Ramos (cell line): ENCODE data around the gene RIN3.

Source experiments
- in situ Hi-C: fragments of 300-500 bp; cut with MboI; formaldehyde crosslinking; loops from one replicate; pipeline ENCODE4 v1.14.3; 2022; ENCODE audit warnings: low sequenced_read_pairs; ENCODE audit not compliant: unreplicated experiment

The RIN3 gene

DNA sequence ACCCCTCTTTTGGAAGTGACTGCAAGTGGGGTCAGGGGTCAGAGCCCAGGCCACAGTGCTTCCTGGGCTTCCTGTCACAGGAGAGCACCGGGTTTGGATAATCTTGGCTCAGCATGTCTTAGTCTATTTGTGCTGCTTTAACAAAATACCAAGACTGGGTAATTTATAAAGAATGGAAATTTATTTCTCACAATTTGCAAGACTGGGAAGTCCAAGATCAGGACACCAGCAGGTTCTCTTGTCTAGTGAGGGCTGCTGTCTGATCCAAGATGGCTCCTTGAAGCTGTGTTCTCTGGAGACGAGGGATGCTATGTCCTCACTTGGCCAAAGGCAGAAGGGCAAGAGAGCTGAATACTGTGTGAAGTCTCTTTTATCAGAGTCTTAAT lies 74.1 kb downstream of the RIN3 start:
- in situ Hi-C loops = no loop called here

DNA sequence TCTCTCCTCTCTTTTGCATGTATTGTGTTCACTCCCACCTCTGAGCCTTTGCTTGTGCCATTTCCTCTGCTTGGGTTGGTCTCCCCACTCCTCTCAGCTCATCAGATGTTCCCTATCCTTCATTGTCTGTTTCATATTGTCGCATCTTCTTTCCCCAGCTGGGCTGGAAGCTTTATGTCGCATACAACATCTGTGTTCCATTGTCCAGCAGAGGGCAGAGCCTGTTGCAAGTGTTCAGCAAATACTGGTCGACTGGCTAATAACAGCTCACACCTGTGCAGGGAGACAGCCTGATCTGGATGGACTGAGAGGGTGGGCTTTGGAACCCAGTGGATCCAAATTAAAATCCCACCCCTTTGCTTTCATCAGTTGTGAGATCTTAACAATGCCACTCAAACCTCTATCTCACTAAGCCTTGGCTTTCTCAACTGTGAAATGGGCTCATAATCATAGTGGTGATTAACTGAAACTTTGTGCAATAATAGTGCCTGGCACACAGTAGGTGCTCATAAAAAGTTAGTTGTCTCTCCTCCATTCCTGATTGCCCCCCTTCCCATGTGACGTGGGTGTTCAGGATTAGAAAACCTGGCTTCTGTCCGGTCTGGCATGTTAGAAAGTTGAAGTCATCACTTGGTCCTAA lies 75.8 kb downstream of the RIN3 start:
- in situ Hi-C loops = no loop called here

DNA sequence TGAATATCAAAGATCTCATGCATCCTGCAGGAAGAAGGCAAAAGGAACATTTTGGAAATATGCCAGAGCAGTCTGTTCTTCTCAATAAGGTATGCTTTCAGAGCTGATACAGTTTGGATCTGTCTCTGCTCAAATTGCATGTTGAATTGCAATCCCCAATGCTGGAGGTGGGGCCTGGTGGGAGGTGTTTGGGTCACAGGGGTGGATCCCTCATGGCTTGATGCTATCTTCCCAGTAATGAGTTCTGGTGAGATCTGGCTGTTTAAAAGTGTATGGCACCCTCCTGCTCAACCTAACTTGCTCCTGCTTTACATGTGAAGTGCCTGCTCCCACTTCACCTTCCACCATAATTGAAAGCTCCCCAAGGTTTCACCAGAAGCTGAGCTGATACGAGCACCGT lies 76.6 kb downstream of the RIN3 start:
- in situ Hi-C loops = no loop called here

DNA sequence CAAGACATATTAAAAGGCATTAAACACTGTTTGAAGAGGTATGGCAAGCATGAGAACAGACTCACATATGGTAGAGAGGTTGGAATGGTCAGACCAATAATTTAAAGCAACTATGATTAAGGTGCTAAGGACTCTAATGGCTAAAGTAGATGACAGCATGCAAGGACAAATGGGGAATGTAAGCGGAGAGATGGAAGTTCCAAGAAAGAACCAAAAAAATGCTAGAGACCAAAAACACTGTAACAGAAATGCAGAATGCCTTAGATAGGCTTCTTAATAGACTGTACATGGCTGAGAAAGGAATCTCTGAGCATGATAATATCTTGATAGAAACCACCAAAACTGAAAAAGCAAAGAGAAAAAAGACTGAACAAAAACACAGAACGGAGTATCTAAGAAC lies 77.4 kb downstream of the RIN3 start:
- in situ Hi-C loops = no loop called here

DNA sequence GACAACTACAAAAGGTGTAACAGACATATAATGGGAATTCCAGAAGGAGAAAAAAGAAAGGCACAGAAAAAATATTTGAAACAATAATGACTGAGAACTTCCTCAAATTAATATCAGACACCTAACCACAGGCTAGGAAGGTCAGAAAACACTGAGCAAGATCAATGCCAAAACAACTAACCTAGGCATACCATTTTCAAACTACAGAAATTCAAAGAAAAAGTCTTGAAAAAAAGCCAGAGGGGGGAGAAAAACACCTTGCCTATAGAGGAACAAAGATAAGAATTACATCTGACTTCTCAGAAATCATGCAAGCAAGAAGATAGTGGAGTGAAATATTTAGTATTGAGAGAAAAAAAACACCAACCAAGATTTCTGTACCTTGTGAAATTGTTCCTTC lies 77.8 kb downstream of the RIN3 start:
- in situ Hi-C loops = no loop called here

DNA sequence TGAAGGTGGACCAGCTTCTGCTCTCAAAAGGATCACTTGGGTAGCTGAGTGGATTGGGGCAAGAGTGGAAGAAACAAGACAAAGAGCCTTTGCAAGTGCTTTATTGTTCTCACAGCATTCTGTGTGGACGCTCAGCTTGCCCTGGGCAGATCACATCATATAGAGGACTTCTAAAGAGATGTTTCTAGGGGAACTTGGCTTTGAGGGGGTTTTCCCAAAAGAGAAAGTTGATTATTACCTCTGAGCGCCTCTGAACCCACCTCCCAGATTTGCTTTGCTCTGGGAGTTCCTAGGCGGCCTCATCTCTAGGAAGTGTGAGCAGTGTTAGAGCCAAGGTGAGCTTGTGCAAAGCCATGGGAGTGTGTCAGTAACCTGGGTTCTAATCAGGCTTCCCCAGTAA lies 81.7 kb downstream of the RIN3 start:
- in situ Hi-C loops = no loop called here

DNA sequence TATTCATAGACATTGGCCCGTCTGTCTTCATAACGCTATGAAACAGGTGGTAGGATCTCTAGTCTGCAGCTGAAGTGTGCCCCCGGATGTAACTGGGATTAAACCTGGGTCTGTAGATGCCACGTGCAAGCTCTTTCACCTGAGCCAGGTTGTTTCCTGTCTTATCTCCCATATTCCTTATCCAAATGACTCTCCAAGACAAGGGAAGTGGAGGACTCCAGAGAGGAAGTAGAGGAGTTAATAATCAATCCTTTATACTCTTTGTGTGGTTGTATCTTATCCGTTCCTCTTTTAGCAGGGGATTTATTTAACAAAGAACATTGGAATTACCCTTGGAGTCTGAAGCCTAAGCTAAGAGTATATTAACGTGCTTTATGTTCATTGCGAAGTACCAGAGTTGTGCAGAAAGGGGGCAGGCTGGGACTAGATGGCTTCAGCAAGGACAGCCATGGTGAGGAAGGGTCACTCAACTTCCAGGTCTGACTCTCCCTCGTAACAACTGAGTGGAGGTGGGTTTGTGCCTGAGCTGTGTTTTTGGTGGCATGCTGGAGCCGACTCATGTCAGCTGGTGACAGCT lies 82.8 kb downstream of the RIN3 start:
- in situ Hi-C loops = no loop called here

DNA sequence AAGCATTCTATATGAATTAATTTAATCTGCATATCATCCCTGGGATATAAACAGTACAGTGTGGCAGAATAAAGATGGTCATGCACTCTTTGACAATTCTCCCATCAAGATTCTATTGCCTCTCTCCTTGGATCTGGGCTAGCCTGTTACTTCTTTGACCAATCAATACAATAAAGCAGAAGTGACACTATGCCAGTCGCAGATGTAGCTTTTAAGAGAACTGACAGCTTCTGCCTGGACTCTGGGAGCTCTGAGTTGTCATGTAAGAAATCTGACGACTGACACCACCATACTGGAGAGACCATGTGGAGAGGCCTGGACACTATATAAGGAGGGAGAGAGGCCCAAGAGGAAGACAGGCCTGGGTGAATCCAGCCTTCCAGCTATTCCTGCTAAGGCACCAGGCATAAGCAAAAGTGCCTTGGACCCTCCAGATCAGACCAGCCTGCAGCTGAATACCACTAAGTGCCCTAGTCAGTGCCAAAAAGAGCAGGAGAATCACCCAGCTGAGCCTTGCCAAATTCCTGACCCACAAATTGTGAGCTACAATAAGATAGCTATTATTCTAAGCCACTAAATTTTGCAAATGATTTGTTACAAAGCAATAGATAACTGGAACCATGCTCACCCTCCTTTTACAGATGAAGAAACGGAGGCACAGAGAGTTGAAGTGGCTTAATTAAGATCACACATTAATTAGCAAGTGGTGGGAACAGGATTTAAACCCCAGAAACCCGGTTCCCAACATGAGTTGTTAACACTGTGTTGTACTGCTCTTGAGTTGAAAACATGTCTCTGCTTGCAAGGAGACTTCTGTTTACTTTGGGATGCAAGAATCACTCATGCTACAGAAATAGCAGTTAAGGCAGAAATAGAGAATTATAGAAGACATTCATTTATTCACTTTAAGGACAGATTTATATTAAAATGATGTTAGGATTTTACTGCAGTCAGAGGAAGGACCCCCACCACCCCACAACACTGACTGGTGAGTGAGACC lies 84.6 kb downstream of the RIN3 start:
- in situ Hi-C loops = no loop called here

DNA sequence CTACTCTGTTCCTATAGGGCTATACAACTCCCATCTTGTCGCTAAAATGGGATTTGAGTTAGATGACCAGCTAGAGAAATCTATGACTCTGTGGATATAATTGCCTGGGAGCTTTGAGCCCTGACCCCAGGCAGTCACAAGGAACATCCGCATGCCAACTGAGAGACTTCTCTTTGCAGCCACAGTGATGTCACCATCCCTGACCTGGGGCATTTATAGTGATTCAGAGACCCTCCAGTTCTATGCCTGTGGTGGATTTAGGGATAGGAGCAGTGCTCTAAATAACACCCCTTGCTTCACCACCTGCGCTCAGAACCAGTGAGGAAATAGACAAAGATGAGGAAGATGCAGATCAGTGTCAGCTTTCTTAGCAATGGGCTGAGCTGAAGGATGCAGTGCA lies 86.2 kb downstream of the RIN3 start:
- in situ Hi-C loops = no loop called here

DNA sequence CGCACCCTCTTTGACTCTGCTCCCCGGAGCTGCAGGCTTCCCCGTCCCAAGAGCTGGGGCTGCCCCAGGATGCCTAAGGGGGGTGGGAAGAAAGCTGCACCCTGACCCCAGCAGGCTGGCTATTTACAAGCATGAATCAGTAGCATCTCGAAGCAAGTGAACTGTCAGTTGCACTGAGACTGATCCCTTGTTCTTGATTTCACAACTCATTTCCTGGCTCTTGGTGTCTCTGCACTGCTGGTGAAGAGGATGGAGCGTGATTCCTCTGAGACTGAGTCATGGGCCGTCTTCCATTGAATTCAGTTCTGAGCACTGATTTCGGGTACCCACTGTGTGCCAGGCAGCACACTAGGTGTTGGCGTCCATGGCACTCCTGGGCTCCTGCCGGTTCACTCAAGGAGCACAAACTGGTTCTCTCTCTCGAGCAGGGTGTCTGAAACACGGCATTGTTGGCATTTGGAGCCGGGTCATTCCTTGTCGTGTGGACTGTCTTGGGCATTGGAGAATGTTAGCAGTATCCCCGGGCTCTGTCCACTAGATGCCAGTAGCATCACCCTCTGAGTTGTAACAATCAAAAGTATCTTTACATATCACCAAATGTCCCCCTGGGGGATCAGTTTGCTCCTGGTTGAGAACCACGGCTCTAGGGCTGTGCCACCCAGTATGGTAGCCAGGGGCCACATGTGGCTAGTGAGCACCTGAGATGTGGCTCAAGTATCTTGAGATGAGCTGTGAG lies 86.9 kb downstream of the RIN3 start:
- in situ Hi-C loops = no loop called here

DNA sequence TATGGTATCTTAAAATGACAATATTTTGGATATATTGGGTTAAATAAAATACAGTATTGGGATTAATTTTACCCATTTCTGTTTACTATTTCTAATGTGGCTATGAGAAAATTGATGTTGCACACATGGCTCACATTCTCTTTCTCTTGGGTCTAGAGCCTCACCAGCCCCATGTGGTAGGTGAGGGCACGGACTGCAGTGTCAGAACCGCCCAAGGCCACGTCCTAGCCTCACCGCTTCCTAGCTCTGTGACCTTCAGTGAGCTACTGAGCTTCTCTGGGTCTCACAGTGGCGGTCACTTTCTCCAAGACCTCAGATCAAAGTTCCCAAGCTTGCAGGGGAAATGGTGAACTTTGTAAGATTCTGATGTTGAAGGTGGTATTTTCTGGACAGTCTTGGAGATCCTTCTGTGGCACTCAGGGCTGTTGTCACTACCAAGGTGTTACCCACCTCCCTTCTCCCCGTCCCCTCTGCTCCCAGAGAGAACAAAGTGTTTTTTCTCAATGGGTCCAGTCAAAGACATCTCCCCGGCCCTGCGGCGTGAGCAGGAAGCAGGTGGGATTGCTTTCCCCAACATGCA lies 87.6 kb downstream of the RIN3 start:
- in situ Hi-C loops = no loop called here

DNA sequence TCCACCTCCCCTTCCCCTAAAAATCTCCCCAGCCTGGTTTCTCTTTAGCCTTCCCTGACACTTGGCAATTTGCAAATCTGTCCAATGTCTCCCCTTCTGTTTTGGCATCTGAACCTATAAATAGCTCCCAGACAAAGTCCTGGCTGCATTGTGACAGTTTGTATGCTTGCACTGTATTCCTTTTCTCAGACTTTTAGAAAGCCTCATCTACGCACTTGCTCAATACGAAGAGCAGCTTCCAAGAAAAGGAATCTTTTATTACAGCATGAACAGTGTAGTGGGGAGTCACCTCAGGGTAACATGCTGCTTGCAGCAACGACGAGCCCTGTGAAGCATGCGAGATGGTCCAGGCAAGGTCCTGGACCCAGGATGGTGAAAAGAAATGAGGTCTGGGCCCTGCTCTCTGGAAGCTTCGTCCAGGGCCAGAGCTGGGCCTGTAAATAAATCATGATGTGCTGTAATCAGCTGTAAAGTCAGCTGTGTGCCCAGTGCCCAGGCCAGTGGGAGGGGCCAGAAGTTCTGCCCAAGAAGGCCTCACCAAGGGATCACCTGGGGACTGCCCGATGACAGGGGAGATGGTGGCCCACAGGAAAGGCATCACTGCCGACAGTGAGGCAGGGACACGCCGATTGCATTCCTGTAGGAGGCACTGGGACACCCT lies 88.3 kb downstream of the RIN3 start:
- in situ Hi-C loops = no loop called here

DNA sequence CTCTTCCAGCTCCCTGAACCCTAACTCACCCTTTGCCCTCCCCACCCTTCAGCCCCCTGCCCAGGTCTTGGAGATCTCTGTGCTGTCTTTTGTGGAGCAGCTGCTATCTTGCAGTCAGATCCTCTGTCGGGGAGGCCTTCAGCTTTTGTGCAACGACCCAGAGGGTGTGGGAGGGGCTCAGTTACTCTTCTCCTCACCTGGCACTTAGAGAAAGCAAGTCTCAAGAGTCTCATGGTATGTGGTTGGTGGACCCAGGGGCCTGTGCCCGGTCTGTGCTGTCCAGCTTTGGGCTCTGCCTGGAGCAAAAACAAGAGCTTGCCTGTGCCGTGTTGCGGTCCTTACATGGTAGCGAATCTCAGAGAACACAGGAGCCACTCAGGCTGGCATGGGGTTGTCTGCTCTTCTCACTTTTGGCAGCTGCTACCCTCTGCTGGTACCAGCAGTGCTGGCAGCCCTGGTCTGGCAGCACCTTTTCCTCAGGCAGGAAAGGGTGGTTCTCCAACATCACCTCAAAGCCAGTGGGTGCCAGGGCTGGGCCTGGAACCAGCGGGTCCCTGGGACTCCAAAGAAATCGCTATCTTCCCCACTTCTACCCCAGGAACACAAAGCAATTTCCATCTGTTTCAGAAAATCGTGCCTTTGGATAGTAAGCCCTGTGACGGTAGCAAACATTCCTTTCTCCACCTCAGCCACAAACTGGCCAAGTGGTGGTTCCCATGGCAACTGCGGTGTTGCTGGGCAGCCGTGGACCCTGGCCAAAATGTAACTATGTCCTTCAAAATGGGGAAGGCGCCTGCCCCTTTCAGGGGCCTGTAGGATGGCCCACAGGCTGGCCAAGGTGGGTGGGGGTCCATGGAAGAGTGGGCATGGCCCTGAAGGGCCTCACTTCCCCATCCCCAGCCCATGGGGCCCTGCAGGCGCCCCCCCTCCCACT lies 90.0 kb downstream of the RIN3 start:
- in situ Hi-C loops = no loop called here

DNA sequence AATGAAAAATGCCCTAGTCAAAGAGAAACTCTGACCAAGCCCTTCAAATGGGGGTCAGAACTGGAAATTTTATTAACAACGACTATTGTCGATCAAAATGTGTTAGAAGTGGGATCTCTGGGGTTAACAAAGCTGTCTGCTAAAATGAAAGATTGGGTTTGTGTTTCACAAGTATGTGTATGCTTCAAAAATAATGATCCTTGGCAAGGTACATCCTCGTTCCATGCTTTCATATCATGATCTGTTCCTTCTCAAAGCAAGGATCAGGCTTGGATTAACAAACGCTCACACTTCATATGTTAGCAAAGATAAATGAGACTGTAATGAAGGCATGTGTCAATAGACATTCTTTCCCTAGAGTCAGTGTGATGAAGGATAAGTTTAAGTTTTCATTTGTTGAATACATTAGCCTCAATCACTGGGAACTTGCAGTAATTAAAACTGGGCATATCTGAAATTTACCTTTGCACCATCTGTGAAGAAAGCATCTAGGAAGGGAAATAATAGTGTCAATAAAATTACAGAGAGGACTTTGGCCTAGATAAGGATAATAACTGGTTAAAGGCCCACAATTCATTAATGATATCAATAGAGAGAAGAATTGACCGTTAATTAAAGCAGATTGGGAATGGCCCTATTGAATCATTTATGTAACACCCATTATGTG lies 91.8 kb downstream of the RIN3 start:
- in situ Hi-C loops = no loop called here

DNA sequence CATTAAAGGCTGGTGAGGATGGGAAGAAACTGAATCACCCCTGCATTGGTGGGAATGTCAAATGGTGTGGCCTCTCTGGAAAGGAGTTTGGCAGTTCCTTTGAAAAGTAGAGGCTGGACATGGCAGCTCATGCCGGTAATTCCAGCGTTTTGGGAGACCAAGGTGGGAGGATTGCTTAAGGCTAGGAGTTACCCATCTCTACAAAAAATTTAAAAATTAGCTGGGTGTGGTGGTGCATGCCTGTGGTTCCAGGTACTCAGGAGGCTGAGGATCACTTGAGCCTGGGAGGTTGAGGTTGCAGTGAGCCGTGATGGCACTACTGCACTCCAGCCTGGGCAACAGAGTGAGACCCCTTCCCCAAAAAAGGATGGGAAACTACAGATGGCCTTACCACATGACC lies 93.7 kb downstream of the RIN3 start:
- in situ Hi-C loops = no loop called here

DNA sequence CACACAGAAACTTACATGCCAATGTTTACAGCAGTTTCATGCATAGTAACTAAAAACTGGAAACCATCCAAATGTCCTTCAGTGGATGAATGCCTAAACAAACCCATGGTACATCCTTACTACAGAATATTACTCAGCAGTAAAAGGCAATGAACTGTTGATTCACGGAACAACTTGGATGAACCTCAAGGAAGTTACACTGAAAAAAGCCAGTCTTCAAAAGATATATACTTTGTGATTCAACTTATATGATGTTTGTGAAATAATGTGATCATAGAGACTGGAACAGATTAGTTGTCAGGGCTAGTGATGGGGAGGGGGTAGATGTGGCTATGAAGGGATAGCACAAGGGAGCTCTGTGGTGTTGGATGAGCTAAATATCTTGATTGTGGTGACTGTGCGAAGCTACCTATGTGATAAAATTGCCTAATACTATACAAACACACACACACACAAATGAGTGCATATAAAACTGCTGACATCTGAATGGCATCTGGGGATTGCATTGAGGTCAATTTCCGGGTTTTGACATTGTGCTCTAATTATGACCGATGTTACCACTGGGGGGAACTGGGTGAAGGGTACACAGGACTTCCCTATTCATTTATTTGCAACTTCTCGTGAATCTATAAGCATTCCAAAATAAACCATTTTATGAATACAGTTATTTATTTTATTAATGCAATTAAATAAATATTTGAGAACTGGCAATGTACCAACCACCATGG lies 94.3 kb downstream of the RIN3 start:
- in situ Hi-C loops = no loop called here

DNA sequence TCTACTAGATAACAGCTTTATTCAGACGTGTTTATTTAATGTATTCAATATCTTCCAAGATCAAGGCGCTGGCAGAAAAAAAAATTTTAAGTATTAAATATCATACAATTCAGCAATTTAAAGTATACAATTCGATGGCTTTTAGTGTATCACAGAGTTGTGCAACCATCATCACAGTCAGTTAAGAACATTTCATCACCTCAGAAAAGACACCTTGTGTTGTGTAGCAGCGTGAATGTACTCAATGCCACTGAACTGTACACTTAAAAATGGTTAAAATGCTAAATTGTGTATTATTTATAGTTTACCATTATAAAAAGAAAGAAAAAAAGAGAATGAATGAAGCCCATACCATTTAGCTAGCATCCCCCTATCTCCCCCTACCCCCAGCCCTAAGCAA lies 96.4 kb downstream of the RIN3 start:
- in situ Hi-C loops = no loop called here

DNA sequence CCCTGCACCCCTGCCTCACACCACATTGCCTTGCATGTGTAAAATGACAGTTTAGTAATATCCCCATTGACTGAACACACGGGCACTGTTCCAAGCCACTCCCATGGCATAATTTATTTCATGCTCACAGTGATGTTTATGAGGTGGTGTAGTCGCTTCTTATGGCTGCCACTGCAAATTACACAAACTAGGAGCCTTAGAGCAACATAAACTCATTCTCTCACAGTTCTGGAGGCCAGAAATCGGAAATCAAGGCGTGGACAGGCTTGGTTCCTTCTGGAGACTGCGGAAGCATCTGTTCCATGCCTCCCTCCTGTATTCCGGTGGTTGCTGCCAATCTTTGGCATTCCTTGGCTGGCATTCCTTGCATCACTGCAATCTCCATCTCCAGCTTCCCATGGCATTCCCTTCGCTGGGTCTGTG lies 97.3 kb downstream of the RIN3 start:
- in situ Hi-C loops = no loop called here
